IPS-18c (cell line): ENCODE data around the gene OPN4.

Experiments
- H3K4me3 ChIP-seq: 2 replicates; pipeline ENCODE4 v1.7.0; 2013; ENCODE audit warnings: low read depth, mild to moderate bottlenecking, low read length, moderate library complexity; ENCODE audit not compliant: insufficient read depth
- H3K9me3 ChIP-seq: one replicate; pipeline ENCODE4 v1.6.1; 2013; ENCODE audit warnings: mild to moderate bottlenecking, low read length, moderate library complexity; ENCODE audit not compliant: control insufficient read depth, insufficient read depth

The OPN4 gene

GRCh38 chr10:86668297-86669165, 14.2 kb downstream of the OPN4 start, which contains the start of gene LDB3:
TSS of gene LDB3 (plus strand) at chr10:86668511. CDS start at chr10:86668692, 181 bp downstream.
- Histone ChIP-seq H3K9me3 (no peaks in the 10 kb centered on the region), H3K4me3 (no peak within 1 kb of the TSS)

GRCh38 chr10:86670290-86670811, 16.0 kb downstream of the OPN4 start:
- Histone ChIP-seq H3K9me3 (no peaks in the 10 kb centered on the region), H3K4me3 (no peak overlapping the region)

- H3K9me3 ChIP-seq: no peaks in the 10 kb centered on the region
- H3K4me3 ChIP-seq: no peak overlapping the region
Observed at GRCh38 chr10:86670876-86671275, 16.5 kb downstream of the OPN4 start.

- Histone ChIP-seq H3K9me3 (no peaks in the 10 kb centered on the region), H3K4me3 (no peak overlapping the region)
Observed at GRCh38 chr10:86671419-86671818, 17.1 kb downstream of the OPN4 start.

GRCh38 chr10:86671985-86672710, 17.8 kb downstream of the OPN4 start:
- H3K9me3 ChIP-seq: no peaks in the 10 kb centered on the region
- no peak overlapping the region for H3K4me3 ChIP-seq

- H3K4me3 ChIP-seq: no peak overlapping the region
Observed at GRCh38 chr10:86673216-86673826, 19.0 kb downstream of the OPN4 start.

GRCh38 chr10:86673827-86674581, 19.7 kb downstream of the OPN4 start:
- Histone ChIP-seq H3K9me3 (no peaks in the 10 kb centered on the region), H3K4me3 (no peak overlapping the region)

More at GRCh38 chr10:86673216-86673826, 19.0 kb downstream of the OPN4 start:
- H3K9me3 ChIP-seq: no peaks in the 10 kb centered on the region

GRCh38 chr10:86674912-86675311, 20.6 kb downstream of the OPN4 start:
- H3K4me3 ChIP-seq: no peak overlapping the region
- no peaks in the 10 kb centered on the region for H3K9me3 ChIP-seq

GRCh38 chr10:86677374-86677773, 23.0 kb downstream of the OPN4 start:
- Histone ChIP-seq H3K4me3 (no peak overlapping the region), H3K9me3 (no peaks in the 10 kb centered on the region)

- no peak overlapping the region for H3K4me3 ChIP-seq
- H3K9me3 ChIP-seq: no peaks in the 10 kb centered on the region
Observed at GRCh38 chr10:86678999-86679792, 24.8 kb downstream of the OPN4 start.

- Histone ChIP-seq H3K9me3 (no peaks in the 10 kb centered on the region), H3K4me3 (no peak overlapping the region)
Observed at GRCh38 chr10:86681047-86681446, 26.7 kb downstream of the OPN4 start.

- no peak overlapping the region for H3K4me3 ChIP-seq
- no peaks in the 10 kb centered on the region for H3K9me3 ChIP-seq
Observed at GRCh38 chr10:86681722-86682386, 27.5 kb downstream of the OPN4 start.

- Histone ChIP-seq H3K4me3 (no peak overlapping the region), H3K9me3 (no peaks in the 10 kb centered on the region)
Observed at GRCh38 chr10:86682675-86683074, 28.3 kb downstream of the OPN4 start.

- Histone ChIP-seq H3K9me3 (no peaks in the 10 kb centered on the region), H3K4me3 (no peak overlapping the region)
Observed at GRCh38 chr10:86684331-86685097, 30.2 kb downstream of the OPN4 start.

- Histone ChIP-seq H3K9me3 (no peaks in the 10 kb centered on the region), H3K4me3 (no peak overlapping the region)
Observed at GRCh38 chr10:86685416-86685815, 31.1 kb downstream of the OPN4 start.
